Neural progenitor cell (in vitro differentiated cells): Measurements from ENCODE around the gene PHKA1.

ENCODE experiments used
- CTCF ChIP-seq: fragments of 200-600 bp; sonication (generic); IDR thresholded peaks from 2 replicates; pipeline ENCODE4 v1.5.1; 2017; ENCODE audit warnings: antibody characterized with exemption, mild to moderate bottlenecking
- EZH2 ChIP-seq: fragments of 200-600 bp; sonication (generic); IDR thresholded peaks from 2 replicates; pipeline ENCODE4 v1.6.1; 2017; ENCODE audit warnings: antibody characterized with exemption, mild to moderate bottlenecking, moderate library complexity

- TF ChIP-seq CTCF (no peak), EZH2 (no peak)
Measured at GRCh38 chrX:72532366-72532765, 181.7 kb downstream of the PHKA1 start.
